Neural cell (in vitro differentiated cells): ENCODE measurements around the gene PDE6A. TPM values are rescaled to one million over a fixed set of nuclear protein-coding genes. Genes with fewer than 3 reads are reported as not detected.

Source experiments
- H2AFZ ChIP-seq: fragments of 200-600, 300-800 bp; sonication (generic), shearing (Covaris generic); 2 replicates; pipeline ENCODE4 v1.6.0; 2014; ENCODE audit warnings: low read depth, mild to moderate bottlenecking, antibody characterized with exemption, low read length, moderate library complexity
- H3F3A ChIP-seq: fragments of 200-600 bp; shearing (Covaris generic); 2 replicates; pipeline ENCODE4 v1.6.1; 2016; ENCODE audit warnings: mild to moderate bottlenecking, moderate library complexity, mixed read lengths, antibody characterized with exemption, low read length; ENCODE audit not compliant: insufficient read depth, poor library complexity, severe bottlenecking
- H3K27ac ChIP-seq: fragments of 200-600, 300-800 bp; sonication (generic), shearing (Covaris generic); 2 replicates; pipeline ENCODE4 v1.5.1; 2014; ENCODE audit warnings: mild to moderate bottlenecking, low read length, moderate library complexity
- H3K27me3 ChIP-seq: fragments of 300-800, 200-600 bp; sonication (generic), shearing (Covaris generic); 2 replicates; pipeline ENCODE4 v1.6.0; 2014; ENCODE audit warnings: mild to moderate bottlenecking, low read depth, low read length, moderate library complexity; ENCODE audit not compliant: insufficient read depth
- H3K36me3 ChIP-seq: fragments of 300-800, 200-600 bp; sonication (generic), shearing (Covaris generic); 2 replicates; pipeline ENCODE4 v1.5.1; 2014; ENCODE audit warnings: mild to moderate bottlenecking, antibody characterized with exemption, low read length, moderate library complexity; ENCODE audit not compliant: insufficient read depth
- H3K4me2 ChIP-seq: fragments of 300-800, 200-600 bp; sonication (generic), shearing (Covaris generic); 2 replicates; pipeline ENCODE4 v1.6.0; 2014; ENCODE audit warnings: mild to moderate bottlenecking, low read length
- H3K4me3 ChIP-seq: fragments of 300-800, 200-600 bp; sonication (generic), shearing (Covaris generic); 2 replicates; pipeline ENCODE4 v1.5.1; 2014; ENCODE audit warnings: mild to moderate bottlenecking, low read length, moderate library complexity
- H3K79me2 ChIP-seq: fragments of 200-600 bp; shearing (Covaris generic); replicated peaks from 2 replicates; pipeline ENCODE4 v1.6.0; 2014; ENCODE audit warnings: mild to moderate bottlenecking, low read length, moderate library complexity; ENCODE audit not compliant: insufficient read depth
- H3K9ac ChIP-seq: fragments of 300-800, 200-600 bp; sonication (generic), shearing (Covaris generic); 2 replicates; pipeline ENCODE4 v1.6.1; 2016; ENCODE audit warnings: mild to moderate bottlenecking, low read length, mixed read lengths
- H3K9me2 ChIP-seq: fragments of 200-600 bp; shearing (Covaris generic); 2 replicates; pipeline ENCODE4 v1.6.1; 2016; ENCODE audit warnings: mild to moderate bottlenecking, low read length, mixed read lengths; ENCODE audit not compliant: insufficient read depth
- H3K9me3 ChIP-seq: fragments of 200-600, 300-800 bp; sonication (generic), shearing (Covaris generic); 2 replicates; pipeline ENCODE4 v1.6.1; 2016; ENCODE audit warnings: mild to moderate bottlenecking, mixed run types, low read length, moderate library complexity, mixed read lengths
- H4K20me1 ChIP-seq: fragments of 200-600 bp; shearing (Covaris generic); 2 replicates; pipeline ENCODE4 v1.6.1; 2016; ENCODE audit warnings: mild to moderate bottlenecking, mixed run types; ENCODE audit not compliant: insufficient read depth
- EP300 ChIP-seq: fragments of 450-650 bp; conservative IDR thresholded peaks from 2 replicates; pipeline ENCODE4 v1.6.1; 2014; ENCODE audit warnings: antibody characterized with exemption, mild to moderate bottlenecking, moderate library complexity; ENCODE audit not compliant: poor library complexity, severe bottlenecking
- EZH2 ChIP-seq: fragments of 200-600, 300-800 bp; shearing (Covaris generic), sonication (generic); IDR thresholded peaks from 2 replicates; pipeline ENCODE4 v1.6.1; 2014; ENCODE audit warnings: antibody characterized with exemption, low read length, borderline replicate concordance, mild to moderate bottlenecking; ENCODE audit not compliant: insufficient read depth, poor library complexity, severe bottlenecking
- MXI1 ChIP-seq: fragments of 450-650 bp; conservative IDR thresholded peaks from 2 replicates; pipeline ENCODE4 v1.6.1; 2014; ENCODE audit warnings: antibody characterized with exemption, mild to moderate bottlenecking; ENCODE audit not compliant: poor library complexity, severe bottlenecking
- POLR2AphosphoS5 ChIP-seq: IDR thresholded peaks from 2 replicates; pipeline ENCODE4 v1.6.1; 2012
- RAD21 ChIP-seq: fragments of 450-650 bp; conservative IDR thresholded peaks from 2 replicates; pipeline ENCODE4 v1.6.1; 2014; ENCODE audit warnings: antibody characterized with exemption, mild to moderate bottlenecking, moderate library complexity
- SMC3 ChIP-seq: fragments of 450-650 bp; conservative IDR thresholded peaks from 2 replicates; pipeline ENCODE4 v1.6.1; 2014; ENCODE audit warnings: antibody characterized with exemption, mild to moderate bottlenecking, moderate library complexity; ENCODE audit not compliant: poor library complexity
- TAF1 ChIP-seq: IDR thresholded peaks from 2 replicates; pipeline ENCODE4 v1.6.1; 2012; ENCODE audit warnings: low read depth
- polyA plus RNA-seq: library from polyadenylated mRNA; depleted of rRNA; stranded (reverse); fragments of >200 nt; gene quantifications from 2 replicates; pipeline ENCODE4 v1.2.3, GENCODE V29; 2014
- TF ChIP-seq, protein P1 (sequence below): IDR thresholded peaks from 2 replicates; pipeline ENCODE4 v1.6.1; 2012; ENCODE audit warnings: borderline replicate concordance
- TF ChIP-seq, protein P2 (sequence below): fragments of 450-650 bp; IDR thresholded peaks from 2 replicates; pipeline ENCODE4 v1.5.1; 2014; ENCODE audit warnings: antibody characterized with exemption, mild to moderate bottlenecking, moderate library complexity; ENCODE audit not compliant: poor library complexity, severe bottlenecking

Gene PDE6A
- polyA plus RNA-seq, 1 donor from 2014 or later: not detected

DNA sequence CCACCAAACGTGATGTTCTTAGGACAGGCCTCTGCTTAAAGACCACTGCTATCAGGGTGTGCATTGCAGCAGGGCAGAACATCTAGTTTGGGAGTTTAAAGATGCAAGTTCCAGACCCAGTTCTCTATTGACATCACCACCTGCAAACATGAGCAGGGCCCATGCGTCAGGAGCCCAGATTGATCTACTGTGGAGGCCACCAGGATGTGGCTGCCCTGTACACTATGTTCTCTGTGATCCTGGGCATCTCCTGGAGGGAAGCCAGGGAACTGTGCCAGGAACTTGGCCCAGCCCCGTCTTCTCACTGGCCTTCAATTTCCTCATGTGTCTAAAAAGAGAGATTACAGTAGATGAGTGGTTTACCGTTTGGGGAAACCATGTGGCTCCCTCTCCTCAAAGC, 87.1 kb downstream of the PDE6A start:
- Histone ChIP-seq H3K9me2 (no peaks in the 10 kb centered on the region), H3K9me3 (no peaks in the 10 kb centered on the region), H2AFZ (no peak overlapping the region), H3K27me3 (no peaks in the 10 kb centered on the region), H4K20me1 (no peaks in the 10 kb centered on the region), H3K4me2 (no peak overlapping the region), H3K36me3 (no peaks in the 10 kb centered on the region), H3K27ac (no peak overlapping the region), H3F3A (no peaks in the 10 kb centered on the region), H3K9ac (no peak overlapping the region), H3K4me3 (no peak overlapping the region), H3K79me2 (no peaks in the 10 kb centered on the region)
- TF ChIP-seq SMC3 (no peak), RAD21 (no peak), MXI1 (no peak), EP300 (no peak), POLR2AphosphoS5 (no peak), EZH2 (no peak), TAF1 (no peak)
- TF ChIP-seq, protein P1, sequence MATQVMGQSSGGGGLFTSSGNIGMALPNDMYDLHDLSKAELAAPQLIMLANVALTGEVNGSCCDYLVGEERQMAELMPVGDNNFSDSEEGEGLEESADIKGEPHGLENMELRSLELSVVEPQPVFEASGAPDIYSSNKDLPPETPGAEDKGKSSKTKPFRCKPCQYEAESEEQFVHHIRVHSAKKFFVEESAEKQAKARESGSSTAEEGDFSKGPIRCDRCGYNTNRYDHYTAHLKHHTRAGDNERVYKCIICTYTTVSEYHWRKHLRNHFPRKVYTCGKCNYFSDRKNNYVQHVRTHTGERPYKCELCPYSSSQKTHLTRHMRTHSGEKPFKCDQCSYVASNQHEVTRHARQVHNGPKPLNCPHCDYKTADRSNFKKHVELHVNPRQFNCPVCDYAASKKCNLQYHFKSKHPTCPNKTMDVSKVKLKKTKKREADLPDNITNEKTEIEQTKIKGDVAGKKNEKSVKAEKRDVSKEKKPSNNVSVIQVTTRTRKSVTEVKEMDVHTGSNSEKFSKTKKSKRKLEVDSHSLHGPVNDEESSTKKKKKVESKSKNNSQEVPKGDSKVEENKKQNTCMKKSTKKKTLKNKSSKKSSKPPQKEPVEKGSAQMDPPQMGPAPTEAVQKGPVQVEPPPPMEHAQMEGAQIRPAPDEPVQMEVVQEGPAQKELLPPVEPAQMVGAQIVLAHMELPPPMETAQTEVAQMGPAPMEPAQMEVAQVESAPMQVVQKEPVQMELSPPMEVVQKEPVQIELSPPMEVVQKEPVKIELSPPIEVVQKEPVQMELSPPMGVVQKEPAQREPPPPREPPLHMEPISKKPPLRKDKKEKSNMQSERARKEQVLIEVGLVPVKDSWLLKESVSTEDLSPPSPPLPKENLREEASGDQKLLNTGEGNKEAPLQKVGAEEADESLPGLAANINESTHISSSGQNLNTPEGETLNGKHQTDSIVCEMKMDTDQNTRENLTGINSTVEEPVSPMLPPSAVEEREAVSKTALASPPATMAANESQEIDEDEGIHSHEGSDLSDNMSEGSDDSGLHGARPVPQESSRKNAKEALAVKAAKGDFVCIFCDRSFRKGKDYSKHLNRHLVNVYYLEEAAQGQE: no peak
- TF ChIP-seq, protein P2, sequence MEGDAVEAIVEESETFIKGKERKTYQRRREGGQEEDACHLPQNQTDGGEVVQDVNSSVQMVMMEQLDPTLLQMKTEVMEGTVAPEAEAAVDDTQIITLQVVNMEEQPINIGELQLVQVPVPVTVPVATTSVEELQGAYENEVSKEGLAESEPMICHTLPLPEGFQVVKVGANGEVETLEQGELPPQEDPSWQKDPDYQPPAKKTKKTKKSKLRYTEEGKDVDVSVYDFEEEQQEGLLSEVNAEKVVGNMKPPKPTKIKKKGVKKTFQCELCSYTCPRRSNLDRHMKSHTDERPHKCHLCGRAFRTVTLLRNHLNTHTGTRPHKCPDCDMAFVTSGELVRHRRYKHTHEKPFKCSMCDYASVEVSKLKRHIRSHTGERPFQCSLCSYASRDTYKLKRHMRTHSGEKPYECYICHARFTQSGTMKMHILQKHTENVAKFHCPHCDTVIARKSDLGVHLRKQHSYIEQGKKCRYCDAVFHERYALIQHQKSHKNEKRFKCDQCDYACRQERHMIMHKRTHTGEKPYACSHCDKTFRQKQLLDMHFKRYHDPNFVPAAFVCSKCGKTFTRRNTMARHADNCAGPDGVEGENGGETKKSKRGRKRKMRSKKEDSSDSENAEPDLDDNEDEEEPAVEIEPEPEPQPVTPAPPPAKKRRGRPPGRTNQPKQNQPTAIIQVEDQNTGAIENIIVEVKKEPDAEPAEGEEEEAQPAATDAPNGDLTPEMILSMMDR: no peak

DNA sequence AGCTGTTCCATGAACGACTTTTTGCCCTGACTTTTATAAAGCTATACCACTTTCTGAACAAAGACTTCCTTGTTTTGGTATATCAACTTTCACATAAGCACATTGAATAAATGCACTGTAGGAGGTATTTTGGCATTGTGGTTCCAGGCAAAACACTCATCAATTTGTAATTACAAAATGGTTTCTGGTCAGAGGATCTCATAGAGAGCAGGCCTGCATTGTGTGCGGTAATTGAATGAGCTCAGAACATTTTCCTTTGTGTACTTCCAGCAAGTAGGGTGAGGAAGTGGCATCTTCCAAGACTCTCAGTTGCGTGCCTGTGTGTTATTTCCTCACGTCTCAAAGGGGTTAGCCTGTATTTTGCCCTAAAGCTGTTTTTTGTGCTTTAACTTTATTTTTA, 89.2 kb downstream of the PDE6A start:
- Histone ChIP-seq H3K79me2 (no peaks in the 10 kb centered on the region), H3F3A (no peaks in the 10 kb centered on the region), H3K36me3 (no peaks in the 10 kb centered on the region), H3K4me3 (no peak overlapping the region), H3K27ac (no peak overlapping the region), H2AFZ (no peak overlapping the region), H4K20me1 (no peaks in the 10 kb centered on the region), H3K9me3 (no peaks in the 10 kb centered on the region), H3K9ac (no peak overlapping the region), H3K4me2 (no peak overlapping the region), H3K27me3 (no peaks in the 10 kb centered on the region), H3K9me2 (no peaks in the 10 kb centered on the region)
- no peak for TF ChIP-seq TAF1
- no peak for TF ChIP-seq SMC3
- TF ChIP-seq, protein P1: no peak
- TF ChIP-seq, protein P2: no peak
- TF ChIP-seq EP300: no peak
- TF ChIP-seq MXI1: no peak
- TF ChIP-seq EZH2: no peak
- no peak for TF ChIP-seq RAD21
- no peak for TF ChIP-seq POLR2AphosphoS5
